ENCODE data around the gene UBIAD1.
A peak's percentile ranks its signal among the peaks of the same experiment; 100 is the strongest.

Gene UBIAD1

GRCh38 chr1:11335417-11336056, 62.5 kb downstream of the UBIAD1 start:
- H3K27ac ChIP-seq = no peak overlapping the region
- TF ChIP-seq CTCF (conservative IDR thresholded peaks at IDR 0.05) = no peak
- no peak for TF ChIP-seq ZFX (IDR thresholded peaks at IDR 0.05)

- H3K27ac ChIP-seq = no peak overlapping the region
- TF ChIP-seq ZFX (IDR thresholded peaks at IDR 0.05) (no peak), CTCF (conservative IDR thresholded peaks at IDR 0.05) (peak; percentile 93)
Measured at GRCh38 chr1:11337580-11338073, 64.6 kb downstream of the UBIAD1 start.

All from C4-2B (cell line).